Measurements from ENCODE around the gene MLXIP. TPM values are rescaled to one million over a fixed set of nuclear protein-coding genes. Genes with fewer than 3 reads are reported as not detected.

Gene MLXIP
- total RNA-seq, 2 donors from 2014 or later: 17.1 to 17.5 TPM

GRCh38 chr12:122135437-122136031 lies 57.0 kb downstream of the MLXIP start:
- Mint-ChIP-seq H3K27me3 (ENCODE audit: low read depth) (no peaks in the 10 kb centered on the region), H3K36me3 (ENCODE audit: insufficient read depth in 2 of 2) (peaks cover 0 to 2% of the 10 kb centered on the region in 2 donors), H3K9me3 (no peaks in the 10 kb centered on the region), H3K27ac (no peak overlapping the region), H3K4me3 (no peak overlapping the region), H3K4me1 (ENCODE audit: low read depth) (no peaks in the 10 kb centered on the region)
- DNase-seq: no peak
- ATAC-seq (replicated peaks in 1 of 2): no peak

DNA sequence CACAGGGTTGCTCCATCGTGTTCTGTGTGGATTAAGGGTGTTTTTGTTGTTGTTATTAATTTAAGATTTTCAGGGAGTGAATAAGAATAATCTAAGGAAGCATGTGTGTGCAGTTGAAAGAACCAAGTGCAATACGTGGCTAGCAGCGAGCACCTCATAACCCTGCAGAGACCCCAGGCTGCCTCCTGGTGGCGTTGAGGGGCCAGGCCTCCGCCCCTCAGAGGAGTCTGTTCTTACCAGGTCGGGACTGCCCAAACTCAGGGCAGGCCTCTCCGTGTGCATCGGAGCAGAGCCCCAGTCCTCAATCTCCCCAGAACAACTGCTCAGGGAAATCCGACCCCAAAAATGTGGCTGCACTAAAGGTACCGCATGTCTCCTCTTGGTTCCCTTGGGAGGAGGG lies 58.7 kb downstream of the MLXIP start:
- Mint-ChIP-seq H3K4me1 (ENCODE audit: low read depth) (no peaks in the 10 kb centered on the region), H3K27ac (no peak overlapping the region), H3K4me3 (no peak overlapping the region), H3K36me3 (ENCODE audit: insufficient read depth in 2 of 2) (no peaks in the 10 kb centered on the region), H3K9me3 (no peaks in the 10 kb centered on the region), H3K27me3 (ENCODE audit: low read depth) (no peaks in the 10 kb centered on the region)
- ATAC-seq (replicated peaks in 1 of 2) (no peak), DNase-seq (no peak)

- Mint-ChIP-seq H3K36me3 (ENCODE audit: insufficient read depth in 2 of 2) (no peaks in the 10 kb centered on the region), H3K27ac (no peak overlapping the region), H3K4me3 (no peak overlapping the region), H3K9me3 (no peaks in the 10 kb centered on the region), H3K27me3 (ENCODE audit: low read depth) (no peaks in the 10 kb centered on the region), H3K4me1 (ENCODE audit: low read depth) (no peaks in the 10 kb centered on the region)
- no peak for DNase-seq
- no peak for ATAC-seq (replicated peaks in 1 of 2)
These were observed 59.1 kb downstream of the MLXIP start for GRCh38 chr12:122137681-122138080.

DNA sequence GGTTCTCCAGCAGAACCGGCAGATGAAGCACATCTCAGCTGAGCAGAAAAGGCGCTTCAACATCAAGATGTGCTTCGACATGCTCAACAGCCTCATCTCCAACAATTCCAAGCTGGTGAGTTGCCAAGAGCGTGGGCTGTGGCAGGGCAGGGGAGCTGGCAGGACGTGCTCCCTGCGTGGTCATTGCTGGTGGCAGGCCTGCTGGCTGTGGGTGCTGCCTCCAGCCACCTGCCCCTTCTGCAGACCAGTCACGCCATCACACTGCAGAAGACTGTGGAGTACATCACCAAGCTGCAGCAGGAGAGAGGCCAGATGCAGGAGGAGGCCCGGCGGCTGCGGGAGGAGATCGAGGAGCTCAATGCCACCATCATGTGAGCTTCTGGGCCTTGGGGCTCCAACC lies 59.6 kb downstream of the MLXIP start:
- H3K27me3 Mint-ChIP-seq (ENCODE audit: low read depth): no peaks in the 10 kb centered on the region
- H3K4me3 Mint-ChIP-seq: no peak overlapping the region
- ATAC-seq (replicated peaks in 1 of 2) (no peak), DNase-seq (no peak)
- H3K27ac Mint-ChIP-seq: no peak overlapping the region
- no peaks in the 10 kb centered on the region for H3K4me1 Mint-ChIP-seq (ENCODE audit: low read depth)
- no peaks in the 10 kb centered on the region for H3K9me3 Mint-ChIP-seq
- H3K36me3 Mint-ChIP-seq (ENCODE audit: insufficient read depth in 2 of 2): no peaks in the 10 kb centered on the region

DNA sequence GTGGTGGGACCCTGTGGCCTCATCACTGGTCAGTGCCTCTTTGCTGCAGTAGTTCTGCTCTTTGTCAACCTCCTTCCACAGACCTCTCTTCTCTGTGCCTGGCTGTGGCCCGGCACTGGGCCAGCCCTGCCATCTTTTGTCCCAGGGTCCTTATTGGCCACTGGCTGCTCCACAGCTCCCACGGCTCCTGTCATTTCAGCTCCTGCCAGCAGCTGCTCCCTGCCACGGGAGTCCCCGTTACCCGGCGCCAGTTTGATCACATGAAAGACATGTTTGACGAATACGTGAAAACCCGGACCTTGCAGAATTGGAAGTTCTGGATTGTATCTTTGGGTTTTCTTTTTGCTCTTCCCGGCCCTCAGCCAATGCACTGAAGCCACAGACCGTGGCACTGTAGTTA lies 60.1 kb downstream of the MLXIP start:
- Mint-ChIP-seq H3K9me3 (no peaks in the 10 kb centered on the region), H3K27ac (no peak overlapping the region), H3K36me3 (ENCODE audit: insufficient read depth in 2 of 2) (no peaks in the 10 kb centered on the region), H3K4me3 (no peak overlapping the region), H3K4me1 (ENCODE audit: low read depth) (no peaks in the 10 kb centered on the region), H3K27me3 (ENCODE audit: low read depth) (no peaks in the 10 kb centered on the region)
- DNase-seq (no peak), ATAC-seq (replicated peaks in 1 of 2) (no peak)

GRCh38 chr12:122139266-122139665 lies 60.7 kb downstream of the MLXIP start:
- H3K36me3 Mint-ChIP-seq (ENCODE audit: insufficient read depth in 2 of 2): no peaks in the 10 kb centered on the region
- no peaks in the 10 kb centered on the region for H3K9me3 Mint-ChIP-seq
- no peak for ATAC-seq (replicated peaks in 1 of 2)
- DNase-seq: no peak
- H3K4me3 Mint-ChIP-seq: no peak overlapping the region
- H3K27me3 Mint-ChIP-seq (ENCODE audit: low read depth): no peaks in the 10 kb centered on the region
- no peak overlapping the region for H3K27ac Mint-ChIP-seq
- H3K4me1 Mint-ChIP-seq (ENCODE audit: low read depth): no peaks in the 10 kb centered on the region

GRCh38 chr12:122139941-122140340 lies 61.4 kb downstream of the MLXIP start:
- no peak overlapping the region for H3K4me3 Mint-ChIP-seq
- no peaks in the 10 kb centered on the region for H3K4me1 Mint-ChIP-seq (ENCODE audit: low read depth)
- no peak overlapping the region for H3K27ac Mint-ChIP-seq
- ATAC-seq (replicated peaks in 1 of 2) (no peak), DNase-seq (no peak)
- H3K36me3 Mint-ChIP-seq (ENCODE audit: insufficient read depth in 2 of 2): no peaks in the 10 kb centered on the region
- no peaks in the 10 kb centered on the region for H3K9me3 Mint-ChIP-seq
- no peaks in the 10 kb centered on the region for H3K27me3 Mint-ChIP-seq (ENCODE audit: low read depth)

DNA sequence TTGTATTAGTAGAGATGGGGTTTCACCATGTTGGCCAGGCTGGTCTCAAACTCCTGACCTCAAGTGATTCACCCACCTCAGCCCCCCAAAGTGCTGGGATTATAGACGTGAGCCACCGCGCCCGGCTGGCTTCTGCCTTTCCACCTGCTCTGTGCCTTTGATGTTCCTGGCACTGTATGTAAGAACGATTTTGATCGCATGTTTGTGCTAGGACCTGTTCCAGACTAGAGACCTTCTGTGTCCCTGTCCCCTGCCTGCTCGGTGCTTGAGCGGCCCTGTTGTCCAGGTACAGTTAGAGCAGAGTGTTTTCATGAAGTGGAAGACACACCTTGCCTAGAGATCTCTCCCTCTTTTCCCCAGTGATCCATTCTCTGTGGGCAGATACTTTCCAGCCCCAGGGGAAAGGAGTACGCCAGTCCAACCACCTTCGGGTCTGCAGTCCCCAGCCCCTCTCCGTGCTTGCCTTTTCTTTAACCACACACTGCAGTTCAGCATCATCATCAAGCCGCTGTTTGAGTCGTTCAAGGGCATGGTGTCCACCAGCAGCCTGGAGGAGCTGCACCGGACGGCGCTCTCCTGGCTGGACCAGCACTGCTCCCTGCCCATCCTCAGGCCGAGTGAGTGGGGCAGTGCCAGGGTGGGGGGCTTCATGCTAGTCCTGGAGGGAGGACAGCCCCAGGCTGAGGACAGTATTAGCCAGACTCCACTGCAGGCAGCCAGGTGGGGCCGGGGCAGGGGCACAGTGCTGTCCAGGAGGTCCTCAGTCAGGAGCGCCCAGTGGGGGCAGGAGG lies 62.1 kb downstream of the MLXIP start:
- Mint-ChIP-seq H3K27ac (no peak overlapping the region), H3K36me3 (ENCODE audit: insufficient read depth in 2 of 2) (no peaks in the 10 kb centered on the region), H3K27me3 (ENCODE audit: low read depth) (no peaks in the 10 kb centered on the region), H3K9me3 (no peaks in the 10 kb centered on the region), H3K4me1 (ENCODE audit: low read depth) (no peaks in the 10 kb centered on the region), H3K4me3 (no peak overlapping the region)
- ATAC-seq (replicated peaks in 1 of 2): no peak
- no peak for DNase-seq

GRCh38 chr12:122141911-122142725 lies 63.6 kb downstream of the MLXIP start:
- H3K36me3 Mint-ChIP-seq (ENCODE audit: insufficient read depth in 2 of 2): no peaks in the 10 kb centered on the region
- DNase-seq (no peak), ATAC-seq (replicated peaks in 1 of 2) (no peak)
- H3K27me3 Mint-ChIP-seq (ENCODE audit: low read depth): no peaks in the 10 kb centered on the region
- H3K4me3 Mint-ChIP-seq: no peak overlapping the region
- no peaks in the 10 kb centered on the region for H3K4me1 Mint-ChIP-seq (ENCODE audit: low read depth)
- no peaks in the 10 kb centered on the region for H3K9me3 Mint-ChIP-seq
- no peak overlapping the region for H3K27ac Mint-ChIP-seq

DNA sequence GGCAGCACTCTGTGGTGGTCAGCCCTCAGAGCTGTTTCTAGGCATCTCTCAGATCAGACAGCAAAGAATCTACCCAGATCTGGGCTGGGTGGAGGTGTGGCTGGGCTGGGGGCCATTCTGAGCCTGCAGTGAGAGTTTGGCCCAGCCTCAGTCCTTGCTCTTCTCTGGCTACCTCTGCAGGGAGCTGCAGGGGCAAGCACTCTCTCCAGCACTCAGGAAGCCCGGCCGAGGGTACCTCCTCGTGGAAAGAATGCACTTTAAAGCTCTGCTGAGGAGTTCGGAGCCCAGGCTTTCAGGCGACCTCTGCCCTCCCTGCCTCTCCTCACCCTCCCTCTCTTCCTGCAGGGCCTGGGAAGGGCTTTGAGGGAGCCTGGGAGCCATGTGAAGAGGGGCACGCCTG lies 64.3 kb downstream of the MLXIP start:
- no peak for DNase-seq
- no peak for ATAC-seq (replicated peaks in 1 of 2)
- no peaks in the 10 kb centered on the region for H3K27me3 Mint-ChIP-seq (ENCODE audit: low read depth)
- H3K4me1 Mint-ChIP-seq (ENCODE audit: low read depth): no peaks in the 10 kb centered on the region
- H3K36me3 Mint-ChIP-seq (ENCODE audit: insufficient read depth in 2 of 2): no peaks in the 10 kb centered on the region
- no peaks in the 10 kb centered on the region for H3K9me3 Mint-ChIP-seq
- H3K4me3 Mint-ChIP-seq: no peak overlapping the region
- H3K27ac Mint-ChIP-seq: no peak overlapping the region

DNA sequence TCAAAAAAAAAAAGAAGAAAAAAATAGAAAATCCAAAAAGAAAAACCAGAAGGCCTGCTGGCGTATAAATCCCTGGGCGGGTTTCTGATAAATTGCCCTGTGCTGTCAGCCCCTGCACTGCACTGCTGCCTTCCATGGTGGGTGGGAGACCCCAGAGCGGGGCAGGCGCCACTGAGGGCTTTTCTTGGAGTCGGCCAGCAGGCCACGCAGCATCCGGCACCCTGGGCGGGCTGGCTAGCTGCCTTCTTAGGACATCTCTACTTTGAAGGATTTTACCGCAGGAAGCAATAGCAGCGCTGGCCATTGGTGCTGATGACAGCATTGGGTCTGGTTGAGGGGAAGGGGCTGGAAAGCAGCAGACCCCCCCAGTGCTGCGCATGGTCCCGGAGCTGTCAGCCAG lies 66.3 kb downstream of the MLXIP start:
- Mint-ChIP-seq H3K36me3 (ENCODE audit: insufficient read depth in 2 of 2) (no peaks in the 10 kb centered on the region), H3K27ac (no peak overlapping the region), H3K9me3 (no peaks in the 10 kb centered on the region), H3K27me3 (ENCODE audit: low read depth) (no peaks in the 10 kb centered on the region), H3K4me3 (no peak overlapping the region), H3K4me1 (ENCODE audit: low read depth) (peaks cover 10% of the 10 kb centered on the region)
- ATAC-seq (replicated peaks in 1 of 2) (no peak), DNase-seq (no peak)

DNA sequence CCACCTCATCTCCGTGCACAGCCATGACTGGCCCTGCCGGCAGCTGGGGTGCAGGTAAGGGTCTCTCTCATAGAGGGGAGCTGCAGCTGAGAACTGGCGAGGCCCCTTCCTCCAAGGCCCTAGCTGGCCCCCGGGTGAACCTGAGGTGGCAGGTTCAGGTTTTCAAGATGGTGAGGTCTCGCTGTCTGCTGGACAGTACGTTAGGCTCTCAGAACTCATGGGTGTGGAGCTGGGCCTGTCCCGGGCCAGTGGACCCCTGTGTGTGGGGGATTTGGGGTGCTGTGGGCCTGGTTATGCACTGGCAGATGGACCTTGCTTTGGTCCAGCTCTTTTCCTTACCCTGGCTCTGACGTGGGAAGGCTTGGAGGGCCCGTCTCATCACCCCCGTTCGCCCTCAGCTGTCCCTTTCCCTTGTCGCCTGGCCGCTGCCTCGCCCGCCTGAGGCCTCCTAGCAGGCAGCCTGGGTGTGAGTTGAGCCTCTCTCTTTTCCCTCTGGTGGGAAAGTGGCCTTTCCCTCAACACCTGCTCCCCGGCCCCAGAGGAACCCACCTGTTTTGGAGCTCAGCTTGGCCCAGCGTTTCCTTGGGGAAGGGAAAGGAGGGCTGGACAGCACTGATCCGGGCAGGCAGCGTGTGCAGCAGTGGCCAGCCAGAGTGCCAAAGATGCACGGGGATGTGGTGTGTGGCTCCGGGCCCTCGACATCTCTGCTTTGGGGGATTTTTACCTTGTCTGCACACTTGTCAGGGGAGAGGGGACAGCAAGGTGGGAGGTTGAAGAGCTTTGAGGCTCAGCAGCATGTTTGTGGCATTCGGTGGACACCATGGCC lies 67.2 kb downstream of the MLXIP start:
- Mint-ChIP-seq H3K36me3 (ENCODE audit: insufficient read depth in 2 of 2) (no peaks in the 10 kb centered on the region), H3K27ac (no peak overlapping the region), H3K4me3 (no peak overlapping the region), H3K27me3 (ENCODE audit: low read depth) (no peaks in the 10 kb centered on the region), H3K9me3 (no peaks in the 10 kb centered on the region), H3K4me1 (ENCODE audit: low read depth) (peaks cover 12% of the 10 kb centered on the region)
- DNase-seq (no peak), ATAC-seq (replicated peaks in 1 of 2) (no peak)
